ENCODE data around the gene PCED1B. TPM values are rescaled to one million over a fixed set of nuclear protein-coding genes. Genes with fewer than 3 reads are reported as not detected.

Gene PCED1B
- total RNA-seq, 1 experiment from 2014 or later, result 3.3 TPM

- peak; percentile 77 for TF ChIP-seq CTCF (conservative IDR thresholded peaks at IDR 0.05)
- no peak overlapping the region for H2BK120ac ChIP-seq (ENCODE audit: low read depth, low read length, poor library complexity, severe bottlenecking)
- no peaks in the 10 kb centered on the region for H4K20me1 ChIP-seq (ENCODE audit: control insufficient read depth, insufficient read depth, insufficient read length)
- Mint-ChIP-seq H3K4me3 (no peak overlapping the region), H3K27ac (no peak overlapping the region), H3K4me1 (peaks cover 19 to 22% of the 10 kb centered on the region in 2 experiments), H3K9me3 (no peaks in the 10 kb centered on the region), H3K36me3 (ENCODE audit: insufficient read depth in 1 of 3, low read depth in 3 of 3) (no peaks in the 10 kb centered on the region), H3K27me3 (ENCODE audit: low read depth) (no peaks in the 10 kb centered on the region)
- H3K9me3 ChIP-seq (ENCODE audit: control insufficient read depth, low read depth, low read length), result no peaks in the 10 kb centered on the region
- no peak overlapping the region for H3K4ac ChIP-seq (ENCODE audit: low read depth, low read length)
- H4K8ac ChIP-seq (replicated peaks; ENCODE audit: insufficient read length, low read depth, low read length), result no peak overlapping the region
- no peak overlapping the region for H3K14ac ChIP-seq (ENCODE audit: insufficient read depth, low read length)
- H3K79me2 ChIP-seq (ENCODE audit: insufficient read depth, low read length), result no peaks in the 10 kb centered on the region
- no peaks in the 10 kb centered on the region for H3K23me2 ChIP-seq (ENCODE audit: insufficient read length, low read depth, low read length, poor library complexity, severe bottlenecking)
- no peak overlapping the region for H3K4me2 ChIP-seq (ENCODE audit: insufficient read depth, insufficient read length, low read length)
- no peak overlapping the region for H3K18ac ChIP-seq (ENCODE audit: insufficient read length, low read depth, low read length)
- no peak overlapping the region for H3K9ac ChIP-seq (ENCODE audit: extremely low read depth, insufficient read length, low read length)
- H3K56ac ChIP-seq (ENCODE audit: insufficient read length, low read depth, low read length), result no peak overlapping the region
- peak; percentile 75 for DNase-seq
- no peak overlapping the region for H2BK15ac ChIP-seq (ENCODE audit: low read depth, low read length)
- no peak overlapping the region for H2AFZ ChIP-seq (ENCODE audit: low read length)
- H3K23ac ChIP-seq (ENCODE audit: insufficient read length, low read depth, low read length), result no peak overlapping the region
- H3K27me3 ChIP-seq (ENCODE audit: insufficient read depth, low read length), result no peaks in the 10 kb centered on the region
- peaks cover 3% of the 10 kb centered on the region; the same call in 1 of the 2 replicates for H3K4me1 ChIP-seq (ENCODE audit: insufficient read depth, low read length)
- no peak overlapping the region for H3T11ph ChIP-seq (ENCODE audit: low read length)
- no peak overlapping the region for H4K5ac ChIP-seq (ENCODE audit: insufficient read length, low read depth, low read length)
- no CpG with 5 or more reads among the region's 5 CpGs for WGBS (ENCODE audit: extremely low coverage, insufficient read length, low lambda C conversion rate)
- no peak overlapping the region for H3K27ac ChIP-seq (ENCODE audit: insufficient read length, low read depth, low read length)
- no peak overlapping the region for H4K91ac ChIP-seq (ENCODE audit: insufficient read length, low read depth, low read length)
- H2AK5ac ChIP-seq (ENCODE audit: insufficient read length, low read length), result no peak overlapping the region
- no peak overlapping the region for H2BK12ac ChIP-seq (ENCODE audit: insufficient read length, low read depth, low read length)
- no peaks in the 10 kb centered on the region for H3K79me1 ChIP-seq (ENCODE audit: insufficient read depth, low read depth, low read length, poor library complexity, severe bottlenecking)
- H2BK20ac ChIP-seq (ENCODE audit: low read depth, low read length, poor library complexity, severe bottlenecking), result no peak overlapping the region
- H2BK5ac ChIP-seq (ENCODE audit: insufficient read length, low read length), result no peak overlapping the region
Measured at GRCh38 chr12:47071241-47071852, 8.1 kb upstream of the PCED1B start.
